Hepatocyte (in vitro differentiated cells): ENCODE measurements around the gene ERAP2. TPM values are rescaled to one million over a fixed set of nuclear protein-coding genes. Genes with fewer than 3 reads are reported as not detected.

Source experiments
- DNase-seq: peaks from one replicate; pipeline ENCODE4 v3.0.0-alpha.2; 2016; ENCODE audit warnings: low spot score
- H2AFZ ChIP-seq: fragments of 200-600 bp; sonication (generic); 2 replicates; pipeline ENCODE4 v1.6.0; 2016; ENCODE audit warnings: antibody characterized with exemption, mild to moderate bottlenecking
- H3K27ac ChIP-seq: fragments of 200-600 bp; sonication (generic); 2 replicates; pipeline ENCODE4 v1.5.1; 2016; ENCODE audit warnings: mild to moderate bottlenecking
- H3K27me3 ChIP-seq: fragments of 200-600 bp; sonication (generic); 2 replicates; pipeline ENCODE4 v1.6.1; 2016
- H3K36me3 ChIP-seq: fragments of 200-600 bp; sonication (generic); replicated peaks from 2 replicates; pipeline ENCODE4 v1.5.1; 2016; ENCODE audit warnings: low read depth; ENCODE audit not compliant: insufficient read depth
- H3K4me1 ChIP-seq: fragments of 200-600 bp; sonication (generic); 2 replicates; pipeline ENCODE4 v1.5.1; 2016; ENCODE audit warnings: mild to moderate bottlenecking, moderate library complexity; ENCODE audit not compliant: insufficient read depth
- H3K4me2 ChIP-seq: fragments of 200-600 bp; sonication (generic); 2 replicates; pipeline ENCODE4 v1.6.0; 2016
- H3K4me3 ChIP-seq: fragments of 200-600 bp; sonication (generic); 2 replicates; pipeline ENCODE4 v1.5.1; 2016; ENCODE audit warnings: mild to moderate bottlenecking
- H3K79me2 ChIP-seq: fragments of 200-600 bp; sonication (generic); 2 replicates; pipeline ENCODE4 v1.6.0; 2017; ENCODE audit warnings: mild to moderate bottlenecking
- H3K9me2 ChIP-seq: fragments of 200-600 bp; sonication (generic); replicated peaks from 2 replicates; pipeline ENCODE4 v1.6.0; 2017; ENCODE audit warnings: mild to moderate bottlenecking; ENCODE audit not compliant: insufficient read depth
- H3K9me3 ChIP-seq: fragments of 200-600 bp; sonication (generic); 2 replicates; pipeline ENCODE4 v1.5.1; 2016; ENCODE audit warnings: low read depth, mild to moderate bottlenecking
- H4K20me1 ChIP-seq: fragments of 200-600 bp; sonication (generic); 2 replicates; pipeline ENCODE4 v1.6.0; 2016; ENCODE audit warnings: mild to moderate bottlenecking; ENCODE audit not compliant: insufficient read depth, poor library complexity, severe bottlenecking
- EZH2 ChIP-seq: fragments of 200-600 bp; sonication (generic); IDR thresholded peaks from 2 replicates; pipeline ENCODE4 v1.6.1; 2016; ENCODE audit warnings: antibody characterized with exemption, mild to moderate bottlenecking, borderline replicate concordance
- EZH2phosphoT487 ChIP-seq: fragments of 200-600 bp; sonication (generic); IDR thresholded peaks from one replicate; pipeline ENCODE4 v1.6.1; 2018; ENCODE audit warnings: antibody characterized with exemption, mild to moderate bottlenecking, low read depth, moderate library complexity; ENCODE audit not compliant: unreplicated experiment, severe bottlenecking
- WGBS: methylation state at CpG from one replicate; pipeline ENCODE4 v1.1.6; 2016; ENCODE audit warnings: low lambda C conversion rate; ENCODE audit errors: missing lambda C conversion rate; 5-methylcytosine and 5-hydroxymethylcytosine counted together
- polyA plus RNA-seq: library from polyadenylated mRNA; unstranded; fragments of >200 nt; fragmentation: Nextera tagmentation; extraction: Ambion mirVana; gene quantifications from 2 replicates; pipeline ENCODE4 v1.2.1, GENCODE V29; 2016
- small RNA-seq: library from RNA; depleted of rRNA; stranded (forward); fragments of <200 nt; gene quantifications from one replicate; pipeline ENCODE3, GENCODE V24; 2014
- total RNA-seq: library from RNA; depleted of rRNA; stranded (reverse); fragments of >200 nt; gene quantifications from 2 replicates; pipeline ENCODE4 v1.2.3, GENCODE V29; 2014
- TF ChIP-seq, protein P1 (sequence below): fragments of 200-600 bp; sonication (generic); IDR thresholded peaks from 2 replicates; pipeline ENCODE4 v1.5.1; 2016; ENCODE audit warnings: antibody characterized with exemption, mild to moderate bottlenecking; ENCODE audit not compliant: poor library complexity

ERAP2 gene
- total and polyA plus RNA-seq, 2 experiments from 2014 or later = 0.87 to 1.5 TPM

DNA sequence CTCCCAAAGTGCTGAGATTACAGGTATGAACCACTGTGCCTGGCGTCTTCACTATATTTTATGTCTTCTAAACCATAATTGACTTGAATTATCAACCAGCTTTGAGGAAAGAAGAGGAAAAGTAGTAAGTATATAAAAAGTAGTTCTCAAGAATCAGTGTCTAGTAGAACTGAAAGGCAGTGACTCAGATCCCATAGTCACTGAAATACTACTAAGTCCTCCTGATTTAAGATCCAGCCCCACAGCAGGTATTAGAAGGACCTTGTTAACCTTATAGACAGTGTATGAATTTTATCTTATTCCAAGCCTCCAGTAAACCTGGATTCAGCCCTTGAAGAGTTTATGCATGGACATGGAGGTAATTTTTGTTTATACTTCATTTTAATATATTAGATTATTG is 91.1 kb downstream of the ERAP2 start:
- Histone ChIP-seq H3K9me2 (no peaks in the 10 kb centered on the region), H3K4me1 (peaks cover 17% of the 10 kb centered on the region), H3K27ac (peak overlapping the region; percentile 17), H3K4me3 (no peak overlapping the region), H2AFZ (no peak overlapping the region), H3K79me2 (peaks cover 86% of the 10 kb centered on the region), H3K9me3 (no peaks in the 10 kb centered on the region), H3K4me2 (no peak overlapping the region), H4K20me1 (no peaks in the 10 kb centered on the region), H3K27me3 (no peaks in the 10 kb centered on the region), H3K36me3 (no peaks in the 10 kb centered on the region)
- no peak for TF ChIP-seq EZH2phosphoT487
- no peak for TF ChIP-seq EZH2
- TF ChIP-seq, protein P1, sequence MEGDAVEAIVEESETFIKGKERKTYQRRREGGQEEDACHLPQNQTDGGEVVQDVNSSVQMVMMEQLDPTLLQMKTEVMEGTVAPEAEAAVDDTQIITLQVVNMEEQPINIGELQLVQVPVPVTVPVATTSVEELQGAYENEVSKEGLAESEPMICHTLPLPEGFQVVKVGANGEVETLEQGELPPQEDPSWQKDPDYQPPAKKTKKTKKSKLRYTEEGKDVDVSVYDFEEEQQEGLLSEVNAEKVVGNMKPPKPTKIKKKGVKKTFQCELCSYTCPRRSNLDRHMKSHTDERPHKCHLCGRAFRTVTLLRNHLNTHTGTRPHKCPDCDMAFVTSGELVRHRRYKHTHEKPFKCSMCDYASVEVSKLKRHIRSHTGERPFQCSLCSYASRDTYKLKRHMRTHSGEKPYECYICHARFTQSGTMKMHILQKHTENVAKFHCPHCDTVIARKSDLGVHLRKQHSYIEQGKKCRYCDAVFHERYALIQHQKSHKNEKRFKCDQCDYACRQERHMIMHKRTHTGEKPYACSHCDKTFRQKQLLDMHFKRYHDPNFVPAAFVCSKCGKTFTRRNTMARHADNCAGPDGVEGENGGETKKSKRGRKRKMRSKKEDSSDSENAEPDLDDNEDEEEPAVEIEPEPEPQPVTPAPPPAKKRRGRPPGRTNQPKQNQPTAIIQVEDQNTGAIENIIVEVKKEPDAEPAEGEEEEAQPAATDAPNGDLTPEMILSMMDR = no peak
- WGBS = 100% methylated on average over 1 of the region's 1 CpG
- no peak for DNase-seq

- Histone ChIP-seq H3K79me2 (peaks cover 92% of the 10 kb centered on the region), H3K4me2 (peak overlapping the region; percentile 47), H3K4me3 (no peak overlapping the region), H3K9me3 (no peaks in the 10 kb centered on the region), H3K27ac (peak overlapping the region; percentile 17), H3K9me2 (no peaks in the 10 kb centered on the region), H2AFZ (no peak overlapping the region), H3K4me1 (peaks cover 17% of the 10 kb centered on the region), H3K36me3 (no peaks in the 10 kb centered on the region), H4K20me1 (no peaks in the 10 kb centered on the region), H3K27me3 (no peaks in the 10 kb centered on the region)
- peak; percentile 13 for DNase-seq
- 38% methylated on average over 1 of the region's 1 CpG for WGBS
- TF ChIP-seq, protein P1 = no peak
- TF ChIP-seq EZH2 (no peak), EZH2phosphoT487 (no peak)
Observed at GRCh38 chr5:96968074-96968473, 91.8 kb downstream of the ERAP2 start.

- no peaks in the 10 kb centered on the region for H4K20me1 ChIP-seq
- peak; percentile 16 for DNase-seq
- no peak for TF ChIP-seq EZH2phosphoT487
- TF ChIP-seq, protein P1 = no peak
- no peak for TF ChIP-seq EZH2
- no peaks in the 10 kb centered on the region for H3K36me3 ChIP-seq
- peak overlapping the region; percentile 47 for H3K4me2 ChIP-seq
- no peaks in the 10 kb centered on the region for H3K9me3 ChIP-seq
- WGBS = 30% methylated on average over 2 of the region's 2 CpGs
- no peaks in the 10 kb centered on the region for H3K9me2 ChIP-seq
- no peak overlapping the region for H3K4me3 ChIP-seq
- H3K4me1 ChIP-seq = peaks cover 17% of the 10 kb centered on the region
- H2AFZ ChIP-seq = no peak overlapping the region
- H3K79me2 ChIP-seq = peaks cover 95% of the 10 kb centered on the region
- no peaks in the 10 kb centered on the region for H3K27me3 ChIP-seq
- peak overlapping the region; percentile 17 for H3K27ac ChIP-seq
Observed at GRCh38 chr5:96968614-96969013, 92.3 kb downstream of the ERAP2 start.

Small RNAs within 50 kb of the gene (small RNA-seq; reads per million reads assigned to genes)
- gene RF00019 = not detected

Other genes with a start within 250 kb of the ERAP2 start
- 177 and 195 TPM in 2 replicates for gene CAST, start 214.1 kb upstream of the ERAP2 start, total RNA-seq
- gene CAST, start 214.1 kb upstream of the ERAP2 start, polyA plus RNA-seq = 140 and 169 TPM in 2 replicates
- gene ERAP1, start 68.6 kb upstream of the ERAP2 start, total RNA-seq = 44.6 and 66.5 TPM in 2 replicates
- gene ERAP1, start 68.6 kb upstream of the ERAP2 start, polyA plus RNA-seq = 13.9 and 19.7 TPM in 2 replicates
- gene LNPEP, start 59.6 kb downstream of the ERAP2 start, total RNA-seq = 32.6 and 46.8 TPM in 2 replicates
- gene LNPEP, start 59.6 kb downstream of the ERAP2 start, polyA plus RNA-seq = 4.9 and 7.1 TPM in 2 replicates